GM19023 (cell line): ENCODE data around the gene SMIM31.
A peak's percentile ranks its signal among the peaks of the same experiment; 100 is the strongest.

Experiments used
- ATAC-seq: cut with Tn5 transposase; IDR thresholded peaks from one replicate; pipeline ENCODE4 v1.9.1; 2021; ENCODE audit warnings: mild to moderate bottlenecking, moderate library complexity; ENCODE audit not compliant: unreplicated experiment

Gene SMIM31

DNA sequence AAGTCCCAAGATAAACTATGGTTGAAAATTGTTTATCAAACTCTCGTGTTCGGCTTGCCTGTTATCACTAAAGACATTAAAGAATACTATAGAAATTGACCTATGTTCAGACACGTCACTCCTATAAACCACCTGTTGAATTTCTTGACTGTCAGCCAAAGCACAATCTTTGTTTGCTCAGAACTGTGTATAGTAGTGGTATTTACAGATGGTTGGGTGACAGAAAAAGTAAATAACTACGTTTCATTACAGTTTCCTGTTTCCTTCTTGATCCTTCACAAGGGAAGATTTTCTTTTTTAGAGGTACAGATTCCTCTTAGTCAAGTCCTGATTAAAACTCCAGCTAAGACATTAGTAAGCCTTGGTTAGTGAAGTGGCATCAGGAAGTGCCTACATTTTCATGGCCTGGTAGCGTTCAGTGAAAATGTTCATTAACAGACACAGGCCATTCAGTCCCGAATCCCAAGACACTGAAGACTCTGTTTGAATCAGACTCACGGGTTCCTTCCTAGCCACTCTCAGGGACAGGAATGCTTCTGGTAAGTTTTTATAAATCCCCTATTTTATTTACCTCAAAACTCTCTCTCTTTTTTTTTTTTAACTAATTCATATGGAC lies at the start of gene SMIM31:
TSS of gene SMIM31 (plus strand) at position 259 of the 616 bp plus-strand sequence. CDS start 16,313 bp downstream, outside the sequence.
- ATAC-seq, result no peak

DNA sequence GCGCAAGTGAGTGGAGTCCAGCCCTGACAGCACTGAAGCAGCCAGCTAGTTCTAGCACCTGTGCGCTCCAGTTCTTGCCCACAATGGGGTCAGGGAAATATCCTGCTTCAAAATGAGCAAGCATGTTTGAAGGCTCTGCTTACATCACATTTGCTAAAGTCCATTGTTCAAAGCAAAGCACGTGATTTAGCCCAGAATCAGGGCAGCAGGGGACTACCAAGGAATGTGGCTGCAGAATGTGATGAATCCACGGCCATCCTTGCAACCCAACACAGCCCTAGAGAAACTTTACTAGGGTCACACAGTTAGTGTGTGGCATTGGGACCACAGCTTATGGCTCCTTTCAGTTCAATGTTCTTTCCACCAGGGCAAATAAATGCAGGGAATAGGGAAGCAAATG lies 47.3 kb upstream of the SMIM31 start:
- ATAC-seq, result no peak

DNA sequence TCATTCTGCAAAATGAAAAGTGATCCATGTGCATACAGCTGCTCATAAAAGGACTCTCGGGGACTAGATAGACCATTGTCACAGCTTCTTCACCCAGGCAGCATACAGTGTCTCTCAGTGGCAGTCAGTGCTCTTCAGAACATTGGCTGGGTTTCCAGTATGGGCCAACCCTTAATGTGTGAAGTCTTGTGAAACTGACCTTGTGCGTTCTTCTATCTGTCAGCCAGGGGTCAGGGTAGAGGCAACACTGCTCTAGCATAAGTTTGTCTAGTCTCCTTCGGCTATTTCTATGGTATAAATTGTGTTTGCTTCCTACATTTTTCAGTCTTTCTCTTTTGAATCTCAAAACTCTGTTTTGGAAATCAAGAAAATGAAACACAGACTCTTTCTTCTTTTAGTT lies 37.0 kb upstream of the SMIM31 start:
- peak; percentile 55 for ATAC-seq

DNA sequence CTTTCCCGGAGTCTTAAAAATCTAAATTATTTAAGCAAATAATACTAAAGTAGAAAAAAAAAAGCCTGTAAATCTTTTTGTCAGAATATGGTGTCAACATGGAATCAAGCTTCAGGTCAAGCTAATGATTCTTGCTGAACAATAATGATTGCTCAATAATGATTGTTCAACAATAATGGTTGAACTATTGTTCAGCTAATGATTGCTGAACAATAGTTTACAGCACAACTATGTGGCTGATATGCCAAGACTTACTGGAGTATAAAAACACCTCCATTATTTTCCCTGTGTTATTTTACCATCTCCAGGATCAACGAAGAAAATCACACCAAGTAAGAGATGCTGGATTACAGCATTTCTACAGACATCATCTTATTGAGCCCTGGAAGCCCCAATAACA lies 35.1 kb upstream of the SMIM31 start:
- ATAC-seq, result no peak

DNA sequence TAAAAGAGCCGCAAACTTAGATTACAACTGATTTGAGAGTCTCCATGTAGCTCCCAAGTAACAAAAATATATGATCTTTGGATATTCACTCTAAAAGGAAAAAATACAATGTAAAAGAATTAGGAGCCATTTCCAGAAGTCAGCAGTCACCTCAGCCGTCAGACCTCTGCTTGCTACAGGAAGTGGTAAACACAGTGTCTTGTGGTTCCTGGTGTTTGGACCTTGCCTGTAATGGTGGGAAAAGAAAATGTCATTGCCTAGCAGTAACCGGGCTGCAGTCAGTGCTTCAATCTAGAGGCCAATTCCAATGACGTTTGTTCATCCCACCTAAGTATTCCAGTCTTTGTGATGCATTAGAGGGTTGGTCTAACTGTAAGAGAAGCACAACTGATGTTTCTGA lies 28.9 kb upstream of the SMIM31 start:
- ATAC-seq, result no peak

DNA sequence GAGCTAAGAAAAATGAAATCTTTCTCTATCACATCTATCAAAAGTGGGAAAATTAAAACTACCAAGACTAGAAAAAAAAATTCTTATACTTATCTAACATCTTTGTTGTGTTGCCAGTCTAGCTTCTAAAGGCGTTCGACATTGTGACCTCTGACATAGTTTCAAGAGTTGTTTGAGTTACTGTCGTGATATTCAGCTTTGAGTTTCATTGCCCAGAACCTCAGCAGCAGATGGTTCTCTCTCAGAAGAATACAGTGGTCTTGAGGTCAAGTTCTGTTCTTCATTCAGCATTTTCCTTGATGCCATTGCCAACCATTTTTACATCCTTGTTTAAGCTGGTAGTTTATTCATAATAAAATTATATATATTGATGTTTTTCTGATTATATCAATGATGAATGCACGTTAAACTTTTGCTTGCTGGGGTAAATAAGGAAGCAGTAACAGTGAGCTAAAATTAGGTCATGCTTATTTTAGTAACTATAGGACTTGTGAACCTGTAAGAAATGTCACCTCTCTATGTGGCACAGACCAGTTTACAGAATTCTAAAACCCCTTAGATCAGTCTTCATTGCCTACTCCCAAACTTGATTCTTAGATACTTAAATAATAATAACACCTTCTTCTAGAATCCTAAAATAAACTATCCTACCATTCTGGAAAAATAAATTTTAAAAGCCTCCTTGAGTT lies 23.1 kb upstream of the SMIM31 start:
- no peak for ATAC-seq

DNA sequence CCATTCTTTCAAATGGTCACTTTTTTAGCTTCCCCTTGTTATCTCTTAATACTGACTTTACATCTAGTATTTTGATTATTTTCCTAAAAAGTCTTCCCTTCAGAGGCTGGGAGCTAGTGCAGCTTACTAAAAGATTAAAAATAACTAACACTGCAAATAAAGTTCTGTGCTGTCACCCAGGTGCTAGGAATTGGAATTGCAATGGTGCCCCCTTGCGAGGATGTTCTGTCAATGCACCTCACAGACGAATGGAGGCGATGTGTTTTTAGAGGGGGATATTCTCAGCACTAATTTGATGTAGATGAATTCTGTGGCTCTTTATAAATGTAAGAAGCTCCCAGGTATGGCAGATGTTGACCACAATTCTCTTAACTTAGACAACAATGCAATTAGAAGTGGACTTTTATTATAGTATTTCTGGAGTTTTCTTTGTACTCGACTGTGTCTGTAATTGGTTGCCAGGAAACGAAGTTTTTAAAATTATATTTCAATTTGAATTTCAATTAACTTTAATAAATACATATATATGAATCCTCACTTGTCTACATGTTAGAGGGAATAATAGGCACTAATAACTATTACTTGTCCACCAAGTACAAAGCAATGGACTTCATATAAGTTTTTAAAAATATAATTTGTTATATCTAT lies 22.0 kb upstream of the SMIM31 start:
- ATAC-seq, result peak; percentile 68

DNA sequence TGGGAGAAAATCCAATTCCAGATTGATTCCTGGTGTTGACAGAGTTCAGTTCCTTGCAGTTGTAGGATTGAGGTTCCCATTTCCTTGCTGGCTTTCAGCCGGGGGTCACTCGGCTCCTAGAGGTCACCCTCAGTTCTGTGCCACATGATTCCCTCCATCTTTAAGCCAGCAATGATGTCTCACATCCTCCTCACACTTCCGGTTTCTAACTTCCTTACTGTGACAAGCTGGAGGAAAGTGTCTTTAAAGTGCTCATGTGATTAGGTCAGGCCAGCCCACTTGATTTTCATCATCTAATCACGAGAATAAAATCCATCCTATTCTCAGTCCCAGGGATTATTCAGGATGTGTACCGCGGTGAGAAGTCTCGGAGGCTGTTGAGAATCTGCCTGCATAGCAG lies 19.4 kb upstream of the SMIM31 start:
- ATAC-seq, result no peak

DNA sequence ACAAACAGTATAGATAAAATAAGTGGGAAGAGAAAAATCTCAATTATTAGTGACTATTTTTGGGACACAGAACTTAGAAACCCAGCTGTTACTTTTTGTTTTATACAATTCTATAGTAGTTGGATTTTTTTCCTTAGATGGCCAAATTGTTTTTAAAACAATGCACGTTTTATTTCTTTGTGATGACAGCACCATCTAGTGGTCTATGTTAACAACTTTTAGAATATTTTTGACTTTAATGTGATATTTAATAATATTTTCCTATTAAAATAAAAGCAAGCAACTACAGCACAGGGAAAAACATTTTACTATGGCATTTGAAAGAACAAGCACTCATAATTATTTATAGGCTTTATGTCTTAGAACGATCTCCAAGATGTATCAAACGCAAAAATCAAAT lies 5.6 kb upstream of the SMIM31 start:
- no peak for ATAC-seq

DNA sequence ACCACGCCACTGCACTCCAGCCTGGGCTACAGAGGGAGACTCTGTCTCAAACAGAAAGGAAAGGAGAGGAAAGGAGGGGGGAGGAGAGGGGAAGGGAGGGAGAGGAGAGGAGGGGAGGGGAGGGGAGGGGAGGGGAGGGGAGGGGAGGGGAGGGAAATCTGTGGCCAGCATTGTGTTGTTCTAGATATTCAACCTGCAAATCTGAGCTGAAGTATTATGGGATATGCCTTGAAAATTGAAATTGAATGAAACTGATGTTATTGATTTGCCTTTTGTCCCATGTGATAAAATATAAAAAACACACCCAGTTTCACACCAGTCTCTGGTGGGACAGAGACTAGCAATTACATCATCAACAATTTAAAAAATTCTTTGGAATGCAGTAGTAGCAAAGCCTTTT lies 1.5 kb downstream of the SMIM31 start:
- no peak for ATAC-seq

DNA sequence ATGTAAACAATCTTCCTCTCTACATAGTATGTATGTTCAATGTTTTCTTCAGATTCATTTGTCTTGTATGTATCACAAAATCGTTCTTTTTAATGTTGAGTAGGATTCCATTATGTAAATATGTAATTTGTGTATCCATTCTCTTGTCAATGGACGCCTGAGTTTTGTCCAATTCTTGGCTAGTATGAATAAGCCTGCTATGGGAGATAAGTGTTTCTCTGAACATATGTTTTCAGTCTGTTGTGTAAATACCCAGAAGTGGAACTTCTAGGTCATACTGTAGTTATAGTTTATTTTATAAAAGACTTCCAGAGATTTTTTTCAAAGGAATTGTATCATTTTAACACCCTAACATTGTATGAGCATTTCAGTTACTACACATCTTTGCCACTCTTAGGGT lies 2.8 kb downstream of the SMIM31 start:
- ATAC-seq, result no peak

DNA sequence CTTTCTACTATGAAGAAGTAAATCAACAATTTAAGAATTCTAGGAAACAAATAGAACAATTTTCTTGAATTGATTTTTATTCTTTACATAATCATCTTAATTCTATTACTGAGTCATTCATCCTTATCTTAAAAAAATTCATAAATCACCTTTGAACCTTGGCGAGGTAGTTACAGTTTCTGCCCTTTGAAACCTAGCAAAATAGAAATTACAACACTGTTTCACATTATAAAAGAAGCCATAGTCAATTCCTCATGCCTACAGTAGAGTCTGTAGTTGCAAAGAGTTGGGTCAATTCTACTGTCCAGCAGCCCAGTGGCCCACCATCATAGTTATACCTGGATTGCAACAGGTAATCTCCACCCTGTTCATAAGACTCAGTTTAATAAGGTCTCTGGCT lies 7.3 kb downstream of the SMIM31 start:
- ATAC-seq, result no peak

DNA sequence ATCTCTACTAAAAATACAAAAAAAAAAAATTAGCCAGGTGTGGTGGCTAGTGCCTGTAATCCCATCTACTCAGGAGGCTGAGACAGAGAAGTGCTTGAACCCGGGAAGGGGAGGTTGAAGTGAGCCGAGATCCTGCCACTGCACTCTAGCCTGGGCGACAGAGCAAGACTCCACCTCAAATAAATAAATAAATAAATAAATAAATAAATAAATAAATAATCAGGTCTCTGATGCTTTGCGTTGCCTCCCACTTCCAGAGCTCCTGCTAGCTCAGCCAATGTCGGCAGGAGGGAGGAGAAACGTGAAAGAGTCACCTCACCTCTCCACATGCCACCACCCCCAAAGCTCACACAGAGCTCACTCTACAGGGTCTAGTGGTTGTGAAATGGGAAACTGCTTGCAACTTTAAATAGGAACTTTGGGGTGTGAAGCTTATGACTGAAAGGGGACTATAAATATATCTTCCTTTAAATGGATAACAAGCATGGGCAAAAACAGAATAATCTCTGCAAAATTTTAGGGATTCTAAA lies 7.9 kb downstream of the SMIM31 start:
- ATAC-seq, result no peak

DNA sequence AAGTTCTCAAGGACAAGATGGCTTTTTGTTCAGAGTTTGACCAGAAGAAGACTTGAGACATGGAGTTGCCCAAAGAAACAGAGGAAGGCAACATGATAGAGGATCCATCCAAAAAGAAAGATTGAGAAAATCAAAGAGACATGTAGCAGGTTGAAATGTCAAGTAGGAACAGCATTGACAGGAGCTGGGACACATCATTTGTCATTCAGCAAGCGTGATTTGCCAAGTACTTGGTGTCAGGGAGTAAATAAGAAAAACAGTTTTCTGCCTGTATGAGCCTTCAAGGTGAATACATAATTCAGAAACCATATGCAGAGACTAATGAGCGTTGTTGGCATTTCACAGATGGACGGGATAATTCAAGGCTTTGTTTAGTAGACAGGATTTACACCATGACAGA lies 11.2 kb downstream of the SMIM31 start:
- ATAC-seq, result no peak

DNA sequence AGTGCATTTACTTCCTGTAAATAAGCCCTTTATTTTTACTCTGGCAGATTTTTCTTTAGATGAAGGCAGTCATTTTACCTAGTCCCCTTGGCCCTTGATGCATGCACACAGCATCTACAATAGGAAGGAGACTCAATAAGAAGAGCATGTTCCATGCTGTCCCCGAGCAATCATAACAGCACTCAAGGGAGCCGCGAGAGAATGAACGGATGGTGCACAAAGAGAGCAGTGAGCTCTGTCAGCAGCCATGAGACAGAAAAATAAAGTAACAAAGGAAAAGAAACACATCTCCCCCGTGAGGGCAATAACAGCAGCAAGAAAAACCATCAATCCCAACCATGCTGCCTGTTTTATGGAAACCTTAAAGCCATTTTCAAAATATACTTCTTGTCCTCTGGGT lies 11.9 kb downstream of the SMIM31 start:
- no peak for ATAC-seq

DNA sequence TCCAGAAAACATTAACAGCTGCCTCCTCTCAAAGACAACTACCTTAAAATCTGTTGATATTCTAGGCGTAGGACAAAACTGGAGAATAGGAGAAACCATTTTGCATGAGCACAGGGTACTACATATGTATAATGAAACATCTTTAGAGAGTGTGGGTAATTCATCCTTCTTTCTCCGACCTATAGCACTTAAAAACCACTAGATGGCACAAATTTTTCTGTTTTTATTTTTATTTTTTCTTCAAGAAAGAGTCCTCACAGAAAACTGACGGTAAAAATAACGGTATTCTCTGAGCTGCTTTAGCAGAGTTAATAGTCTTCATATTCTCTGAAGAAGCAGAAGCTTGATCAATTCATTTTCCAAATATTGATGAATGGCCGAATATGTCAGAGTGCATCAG lies 14.6 kb downstream of the SMIM31 start:
- no peak for ATAC-seq

DNA sequence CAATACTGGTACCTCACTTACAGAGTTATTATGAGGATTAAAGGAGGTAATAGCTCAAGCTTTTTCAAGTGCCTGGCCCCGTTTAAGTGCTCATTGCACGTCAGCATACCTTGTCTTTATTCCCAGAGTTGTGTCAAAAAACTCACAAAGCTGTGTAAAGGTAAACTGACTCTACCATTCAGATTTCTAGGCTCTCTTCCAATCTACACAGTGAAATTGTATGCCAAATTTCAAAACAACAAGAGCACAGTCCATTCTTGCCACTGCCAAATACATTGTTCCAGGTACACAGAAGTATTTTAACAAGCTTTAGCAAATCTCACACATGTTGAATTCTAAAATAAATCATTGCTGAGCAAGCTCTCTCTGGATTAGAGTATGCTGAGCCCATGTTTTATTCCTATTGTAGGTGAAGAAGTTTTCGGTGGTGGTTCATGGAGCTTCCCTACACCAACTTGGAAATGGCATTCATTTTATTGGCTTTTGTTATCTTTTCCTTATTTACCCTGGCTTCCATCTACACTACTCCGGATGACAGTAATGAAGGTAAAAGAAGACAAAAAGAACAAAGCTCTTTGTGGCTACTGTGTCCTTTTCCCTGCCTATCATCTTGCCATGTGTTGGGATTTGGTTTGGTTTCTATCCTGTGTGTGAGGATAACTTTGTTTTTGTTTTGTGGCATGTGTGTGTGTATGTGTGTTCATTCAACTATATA lies 16.2 kb downstream of the SMIM31 start:
- ATAC-seq, result no peak

DNA sequence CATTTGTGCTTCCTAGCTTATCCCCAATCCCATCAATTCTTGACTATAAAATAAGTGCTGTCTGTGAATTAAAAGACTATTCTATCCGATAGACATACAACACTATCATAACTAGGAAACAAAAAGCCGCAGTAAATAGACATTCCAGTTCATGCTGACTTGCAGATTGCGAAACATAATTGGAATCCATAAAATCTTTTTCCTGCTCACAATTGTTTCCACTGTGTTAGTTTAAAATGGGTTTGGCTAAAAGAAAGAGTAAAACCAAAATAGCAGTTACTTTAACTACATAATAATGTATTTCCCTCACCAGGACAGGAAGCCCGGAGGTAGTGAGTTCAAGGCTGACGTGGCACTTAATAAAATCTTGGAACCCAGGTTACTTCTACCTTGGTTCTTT lies 17.2 kb downstream of the SMIM31 start:
- ATAC-seq, result no peak

DNA sequence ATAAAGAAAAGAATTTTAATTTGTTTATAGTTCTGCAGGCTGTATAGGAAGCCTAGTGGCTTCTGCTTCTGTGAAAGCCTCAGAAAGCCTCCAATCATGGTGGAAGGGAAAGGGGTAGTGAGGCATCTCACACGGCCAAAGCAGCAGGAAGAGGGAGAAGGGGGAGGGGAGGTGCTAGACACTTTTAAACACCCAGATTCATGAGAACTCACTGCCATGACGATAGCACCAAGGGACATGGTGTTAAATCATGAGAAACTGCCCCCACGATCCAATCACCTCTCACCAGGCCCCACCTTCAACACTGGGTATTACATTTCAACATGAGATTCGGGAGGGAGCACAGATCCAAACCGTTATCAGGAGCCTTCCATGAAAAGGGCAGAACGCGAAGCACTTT lies 18.1 kb downstream of the SMIM31 start:
- ATAC-seq, result no peak

DNA sequence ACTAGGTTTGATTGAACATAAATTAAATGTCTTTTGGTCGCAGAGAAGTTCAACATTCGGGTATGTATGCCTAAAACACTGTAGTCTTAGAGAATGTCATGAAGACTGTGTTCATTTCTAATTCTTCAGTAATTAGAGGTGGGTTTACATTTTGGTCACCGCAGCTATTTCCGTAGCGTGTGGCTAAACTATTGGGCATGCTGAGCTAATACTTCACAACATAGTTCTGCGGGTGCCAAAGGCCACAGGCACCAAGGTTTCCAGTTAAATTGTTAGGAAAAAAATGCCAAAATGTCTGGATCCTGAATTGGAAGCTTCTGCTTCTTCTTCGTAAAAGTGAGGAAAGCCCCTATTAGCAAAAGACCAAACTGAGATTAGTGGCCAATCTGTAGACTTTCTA lies 25.1 kb downstream of the SMIM31 start:
- ATAC-seq, result no peak

DNA sequence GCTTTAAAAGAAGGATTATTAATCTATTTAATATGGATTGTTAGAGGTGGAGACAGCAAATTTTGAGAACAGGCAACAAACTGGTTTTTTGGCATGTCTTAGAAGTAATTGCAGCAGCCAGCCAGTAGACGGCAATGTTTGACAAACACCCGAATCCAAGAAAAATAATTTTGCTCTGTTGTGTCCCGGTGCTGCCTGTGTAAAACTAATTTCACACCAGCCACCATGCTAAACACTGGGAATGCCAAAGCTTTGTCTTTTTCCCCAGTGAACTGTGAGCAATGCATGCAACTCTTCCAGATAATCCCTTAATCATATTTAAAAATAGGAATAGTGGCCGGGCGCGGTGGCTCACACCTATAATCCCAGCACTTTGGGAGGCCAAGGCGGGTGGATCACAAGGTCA lies 25.9 kb downstream of the SMIM31 start:
- ATAC-seq, result peak; percentile 80

DNA sequence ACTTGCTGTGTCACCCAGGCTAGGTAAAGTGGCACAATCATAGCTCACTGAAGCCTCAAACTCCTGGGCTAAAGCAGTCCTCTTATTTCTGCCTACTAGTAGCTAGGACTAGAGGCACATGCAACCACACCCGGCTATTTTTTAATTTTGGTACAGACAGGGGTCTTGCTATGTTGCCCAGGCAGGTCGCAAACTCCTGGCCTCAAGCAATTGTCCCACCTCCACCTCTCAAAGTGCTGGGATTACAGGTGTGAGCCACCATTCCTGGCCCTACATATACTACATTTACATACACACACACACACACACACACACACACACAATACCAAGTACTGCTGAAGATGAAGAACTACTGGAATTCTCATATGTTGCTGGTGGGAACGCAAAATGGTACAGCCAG lies 26.9 kb downstream of the SMIM31 start:
- no peak for ATAC-seq
